Measurements from ENCODE around the gene LMF1. TPM values are rescaled to one million over a fixed set of nuclear protein-coding genes. Genes with fewer than 3 reads are reported as not detected.

LMF1 gene
- total RNA-seq, 1 experiment from 2014 or later, result 13.5 TPM

- no peaks in the 10 kb centered on the region for H3F3A ChIP-seq (ENCODE audit: low read length, unreplicated experiment)
- ChIA-PET CTCF (no interaction called here), POLR2A (ENCODE audit: unreplicated experiment) (no interaction called here)
- intact Hi-C loops (cut with micrococcal nuclease), result no loop called here
- no peak overlapping the region for H3K27ac ChIP-seq (ENCODE audit: low read length)
- no peaks in the 10 kb centered on the region for H3K4me1 ChIP-seq (ENCODE audit: insufficient read depth, low read length)
- no peaks in the 10 kb centered on the region for H3K27me3 ChIP-seq (ENCODE audit: low read length)
- no peaks in the 10 kb centered on the region for H3K9me3 ChIP-seq (ENCODE audit: low read length)
- no TSS peak for BruUV-seq (replicated peaks)
- no peak overlapping the region for H3K4me2 ChIP-seq (ENCODE audit: low read length)
- DNase-seq (no peak), ATAC-seq (no peak)
- H3K79me2 ChIP-seq (ENCODE audit: low read length), result no peaks in the 10 kb centered on the region
- no peaks in the 10 kb centered on the region for H3K9me2 ChIP-seq (replicated peaks; ENCODE audit: low read length)
- H4K20me1 ChIP-seq (ENCODE audit: low read length), result no peaks in the 10 kb centered on the region
- H3K36me3 ChIP-seq (ENCODE audit: low read depth, low read length), result peaks cover 4% of the 10 kb centered on the region
- H3K4me3 ChIP-seq (ENCODE audit: low read length), result no peak overlapping the region
- H2AFZ ChIP-seq (ENCODE audit: low read length), result no peak overlapping the region
- H3K9ac ChIP-seq (ENCODE audit: low read length), result no peak overlapping the region
- TF ChIP-seq EZH2 (IDR thresholded peaks at IDR 0.05; ENCODE audit: low read length, unreplicated experiment), result no peak
- TF ChIP-seq, protein P1, sequence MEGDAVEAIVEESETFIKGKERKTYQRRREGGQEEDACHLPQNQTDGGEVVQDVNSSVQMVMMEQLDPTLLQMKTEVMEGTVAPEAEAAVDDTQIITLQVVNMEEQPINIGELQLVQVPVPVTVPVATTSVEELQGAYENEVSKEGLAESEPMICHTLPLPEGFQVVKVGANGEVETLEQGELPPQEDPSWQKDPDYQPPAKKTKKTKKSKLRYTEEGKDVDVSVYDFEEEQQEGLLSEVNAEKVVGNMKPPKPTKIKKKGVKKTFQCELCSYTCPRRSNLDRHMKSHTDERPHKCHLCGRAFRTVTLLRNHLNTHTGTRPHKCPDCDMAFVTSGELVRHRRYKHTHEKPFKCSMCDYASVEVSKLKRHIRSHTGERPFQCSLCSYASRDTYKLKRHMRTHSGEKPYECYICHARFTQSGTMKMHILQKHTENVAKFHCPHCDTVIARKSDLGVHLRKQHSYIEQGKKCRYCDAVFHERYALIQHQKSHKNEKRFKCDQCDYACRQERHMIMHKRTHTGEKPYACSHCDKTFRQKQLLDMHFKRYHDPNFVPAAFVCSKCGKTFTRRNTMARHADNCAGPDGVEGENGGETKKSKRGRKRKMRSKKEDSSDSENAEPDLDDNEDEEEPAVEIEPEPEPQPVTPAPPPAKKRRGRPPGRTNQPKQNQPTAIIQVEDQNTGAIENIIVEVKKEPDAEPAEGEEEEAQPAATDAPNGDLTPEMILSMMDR (conservative IDR thresholded peaks at IDR 0.05; ENCODE audit: low read depth, low read length), result no peak
- no peak for TF ChIP-seq EZH2phosphoT487 (IDR thresholded peaks at IDR 0.05; ENCODE audit: borderline replicate concordance, low read length)
These were observed 83.7 kb downstream of the LMF1 start for GRCh38 chr16:886802-887731.

DNA sequence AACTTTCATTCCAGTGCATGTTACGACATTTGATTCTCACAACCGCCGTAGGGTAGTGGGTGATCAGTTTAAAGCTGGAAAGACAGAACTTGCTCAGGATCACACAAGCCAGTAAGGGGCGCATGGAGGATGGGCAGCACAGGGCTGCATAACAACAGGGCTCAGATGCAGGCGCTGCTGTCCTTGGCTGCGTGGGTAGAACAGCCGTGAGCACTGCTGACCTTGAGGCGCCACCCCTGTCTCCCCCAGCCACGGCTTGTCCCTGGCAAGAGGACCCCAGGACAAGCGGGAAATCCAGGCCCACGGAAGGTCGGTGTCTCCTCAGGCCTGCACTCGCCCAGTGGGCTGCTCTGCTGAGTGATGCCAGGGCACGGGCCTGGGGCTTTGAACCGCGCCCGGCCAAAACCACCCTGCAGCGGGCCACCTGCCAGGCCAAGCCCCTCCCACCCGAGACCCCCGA, 84.7 kb downstream of the LMF1 start:
- Histone ChIP-seq H3K9me2 (replicated peaks; ENCODE audit: low read length) (no peaks in the 10 kb centered on the region), H3K4me1 (ENCODE audit: insufficient read depth, low read length) (no peaks in the 10 kb centered on the region), H3K4me3 (ENCODE audit: low read length) (no peak overlapping the region), H3K4me2 (ENCODE audit: low read length) (no peak overlapping the region), H3K79me2 (ENCODE audit: low read length) (no peaks in the 10 kb centered on the region), H4K20me1 (ENCODE audit: low read length) (no peaks in the 10 kb centered on the region), H3K36me3 (ENCODE audit: low read depth, low read length) (peaks cover 4% of the 10 kb centered on the region), H3K9me3 (ENCODE audit: low read length) (no peaks in the 10 kb centered on the region), H3K27me3 (ENCODE audit: low read length) (no peaks in the 10 kb centered on the region), H3F3A (ENCODE audit: low read length, unreplicated experiment) (no peaks in the 10 kb centered on the region), H2AFZ (ENCODE audit: low read length) (no peak overlapping the region), H3K27ac (ENCODE audit: low read length) (no peak overlapping the region), H3K9ac (ENCODE audit: low read length) (no peak overlapping the region)
- DNase-seq (no peak), ATAC-seq (no peak)
- intact Hi-C loops (cut with micrococcal nuclease), result no loop called here
- ChIA-PET POLR2A (ENCODE audit: unreplicated experiment) (no interaction called here), CTCF (no interaction called here)
- no TSS peak for BruUV-seq (replicated peaks)
- no peak for TF ChIP-seq EZH2 (IDR thresholded peaks at IDR 0.05; ENCODE audit: low read length, unreplicated experiment)
- TF ChIP-seq, protein P1 (conservative IDR thresholded peaks at IDR 0.05; ENCODE audit: low read depth, low read length), result no peak
- TF ChIP-seq EZH2phosphoT487 (IDR thresholded peaks at IDR 0.05; ENCODE audit: borderline replicate concordance, low read length), result no peak

GRCh38 chr16:885391-885790, 85.4 kb downstream of the LMF1 start:
- TF ChIP-seq EZH2phosphoT487 (IDR thresholded peaks at IDR 0.05; ENCODE audit: borderline replicate concordance, low read length) (no peak), EZH2 (IDR thresholded peaks at IDR 0.05; ENCODE audit: low read length, unreplicated experiment) (no peak)
- TF ChIP-seq, protein P1 (conservative IDR thresholded peaks at IDR 0.05; ENCODE audit: low read depth, low read length), result no peak
- Histone ChIP-seq H3K4me1 (ENCODE audit: insufficient read depth, low read length) (no peaks in the 10 kb centered on the region), H3K27ac (ENCODE audit: low read length) (no peak overlapping the region), H4K20me1 (ENCODE audit: low read length) (no peaks in the 10 kb centered on the region), H3F3A (ENCODE audit: low read length, unreplicated experiment) (no peaks in the 10 kb centered on the region), H3K4me3 (ENCODE audit: low read length) (no peak overlapping the region), H3K36me3 (ENCODE audit: low read depth, low read length) (peaks cover 4% of the 10 kb centered on the region), H3K4me2 (ENCODE audit: low read length) (no peak overlapping the region), H3K79me2 (ENCODE audit: low read length) (no peaks in the 10 kb centered on the region), H2AFZ (ENCODE audit: low read length) (no peak overlapping the region), H3K9ac (ENCODE audit: low read length) (no peak overlapping the region), H3K9me2 (replicated peaks; ENCODE audit: low read length) (no peaks in the 10 kb centered on the region), H3K9me3 (ENCODE audit: low read length) (no peaks in the 10 kb centered on the region), H3K27me3 (ENCODE audit: low read length) (no peaks in the 10 kb centered on the region)
- CTCF ChIA-PET, result no interaction called here
- POLR2A ChIA-PET (ENCODE audit: unreplicated experiment), result no interaction called here
- intact Hi-C loops (cut with micrococcal nuclease), result no loop called here
- no peak for ATAC-seq
- no peak for DNase-seq
- BruUV-seq (replicated peaks), result no TSS peak
